Thoracic aorta (tissue), 2 donors: ENCODE measurements around the gene ENOX1. TPM values are rescaled to one million over a fixed set of nuclear protein-coding genes. Genes with fewer than 3 reads are reported as not detected.

Experiments
- ATAC-seq: fragments of 150-250 bp; one replicate; pipeline ENCODE4 v1.8.0; 2017; ENCODE audit warnings: low read depth; ENCODE audit not compliant: insufficient number of reproducible peaks, low FRiP score
- DNase-seq: peaks from one replicate; pipeline ENCODE4 v3.0.0-alpha.2; 2020; ENCODE audit warnings: low spot score
- H3K27ac ChIP-seq, 2 donors: fragments of 200-600 bp; sonication (generic); 1 replicate in 1 of 2; 2 replicates in 1 of 2; pipeline ENCODE4 v1.5.1; 2016; ENCODE audit warnings: mild to moderate bottlenecking in 2 of 2, moderate library complexity in 2 of 2
- H3K27me3 ChIP-seq: fragments of 200-600 bp; sonication (generic); replicated peaks from 2 replicates; pipeline ENCODE4 v1.6.0; 2016; ENCODE audit warnings: mild to moderate bottlenecking; ENCODE audit not compliant: insufficient read depth
- H3K36me3 ChIP-seq: fragments of 200-600 bp; sonication (generic); one replicate; pipeline ENCODE4 v1.5.1; 2016
- H3K4me1 ChIP-seq, 2 donors: fragments of 200-600 bp; sonication (generic); 1 replicate in 1 of 2; 2 replicates in 1 of 2; pipeline versions ENCODE4 v1.5.1 to v1.6.0; 2016; ENCODE audit warnings: low read depth in 2 of 2, mild to moderate bottlenecking in 1 of 2; ENCODE audit not compliant: control insufficient read depth in 1 of 2
- H3K4me3 ChIP-seq: fragments of 200-600 bp; sonication (generic); 2 replicates; pipeline ENCODE4 v1.5.1; 2016; ENCODE audit warnings: mild to moderate bottlenecking
- H3K9me3 ChIP-seq: fragments of 200-600 bp; sonication (generic); 2 replicates; pipeline ENCODE4 v1.5.1; 2016
- CTCF ChIP-seq: fragments of 200-600 bp; sonication (generic); IDR thresholded peaks from one replicate; pipeline ENCODE4 v1.5.1; 2019; ENCODE audit warnings: antibody characterized with exemption
- total RNA-seq, 2 donors: library from RNA; depleted of rRNA; stranded (reverse); fragments of >200 nt; gene quantifications; one replicate each; pipeline versions ENCODE4 v1.1.0 to v1.2.3, GENCODE V29; 2016

The ENOX1 gene
- total RNA-seq, 2 donors from 2014 or later, result 0.41 to 2.3 TPM

DNA sequence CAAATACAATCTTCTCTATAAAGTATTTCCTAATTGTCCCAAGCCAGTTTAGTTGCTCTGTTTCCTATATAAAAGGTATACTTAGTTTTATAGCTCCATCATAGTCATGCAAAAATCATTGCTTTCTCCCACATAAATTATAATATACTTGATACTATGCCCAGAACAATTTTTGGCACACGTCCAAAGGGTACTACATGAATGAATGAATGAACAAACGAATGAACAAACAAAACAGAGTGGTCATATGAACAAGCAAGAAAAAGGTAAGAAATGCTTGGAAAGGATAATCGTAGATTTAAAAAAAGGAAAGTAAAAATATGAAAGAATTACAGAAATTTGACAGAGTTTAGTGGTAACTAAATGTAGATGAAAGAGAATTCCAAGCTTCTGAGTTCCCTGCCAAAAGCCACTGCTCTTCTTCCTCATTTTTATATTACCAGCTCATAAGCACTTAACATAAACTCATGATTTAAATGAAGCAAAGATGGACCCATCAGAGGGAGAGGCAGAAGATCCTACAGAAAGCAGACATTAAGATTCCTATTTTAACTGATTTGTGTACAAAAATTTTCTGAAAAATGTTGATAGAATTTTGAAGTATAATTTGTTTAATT is 123.2 kb downstream of the ENOX1 start:
- TF ChIP-seq CTCF, result no peak
- H3K36me3 ChIP-seq, result no peaks in the 10 kb centered on the region
- DNase-seq, result no peak
- H3K27ac ChIP-seq, result no peak overlapping the region
- no peaks in the 10 kb centered on the region for H3K27me3 ChIP-seq
- ATAC-seq, result no peak
- no peak overlapping the region for H3K4me3 ChIP-seq
- peaks cover 0 to 17% of the 10 kb centered on the region in 2 donors for H3K4me1 ChIP-seq
- no peaks in the 10 kb centered on the region for H3K9me3 ChIP-seq

GRCh38 chr13:43662976-43663375 is 123.8 kb downstream of the ENOX1 start:
- no peak overlapping the region for H3K27ac ChIP-seq
- peaks cover 0 to 17% of the 10 kb centered on the region in 2 donors for H3K4me1 ChIP-seq
- no peaks in the 10 kb centered on the region for H3K27me3 ChIP-seq
- TF ChIP-seq CTCF, result no peak
- DNase-seq, result no peak
- H3K9me3 ChIP-seq, result no peaks in the 10 kb centered on the region
- H3K4me3 ChIP-seq, result no peak overlapping the region
- no peaks in the 10 kb centered on the region for H3K36me3 ChIP-seq
- ATAC-seq, result no peak

DNA sequence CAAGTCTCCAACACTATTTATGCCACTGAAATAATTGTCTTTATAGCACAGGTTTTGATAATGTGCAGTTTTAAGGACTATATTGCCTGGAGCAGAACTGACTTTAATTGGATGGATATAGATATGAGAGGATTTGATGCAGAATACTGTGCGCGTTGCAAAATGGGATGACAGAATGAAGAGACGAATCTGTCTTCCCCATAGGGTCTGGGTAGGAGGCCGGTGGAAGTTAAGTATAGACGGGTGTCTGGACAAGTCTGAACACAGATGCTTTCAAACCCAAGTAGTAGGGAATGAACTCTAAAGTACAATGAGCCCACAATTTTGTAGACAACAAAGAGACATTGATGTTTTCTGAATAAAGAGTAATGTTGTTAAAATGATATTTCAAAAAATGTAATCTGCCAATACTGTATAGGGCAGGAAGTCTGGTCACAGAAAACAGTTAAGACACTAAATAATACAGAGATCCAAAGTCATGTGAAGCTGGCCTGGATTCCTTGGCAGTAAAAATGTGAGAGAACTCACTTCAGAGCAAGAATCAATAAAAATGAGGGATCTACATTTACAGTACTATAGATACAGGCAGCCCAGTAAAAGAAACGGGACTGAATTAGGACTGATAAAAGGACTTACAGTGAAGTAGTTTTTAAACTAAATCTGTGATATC is 125.5 kb downstream of the ENOX1 start:
- no peak for TF ChIP-seq CTCF
- Histone ChIP-seq H3K4me1 (peaks cover 0 to 17% of the 10 kb centered on the region in 2 donors), H3K9me3 (no peaks in the 10 kb centered on the region), H3K36me3 (no peaks in the 10 kb centered on the region), H3K27me3 (no peaks in the 10 kb centered on the region), H3K27ac (no peak overlapping the region), H3K4me3 (no peak overlapping the region)
- ATAC-seq, result no peak
- no peak for DNase-seq

GRCh38 chr13:43657485-43657884 is 129.3 kb downstream of the ENOX1 start:
- Histone ChIP-seq H3K9me3 (no peaks in the 10 kb centered on the region), H3K4me1 (no peaks in the 10 kb centered on the region), H3K36me3 (no peaks in the 10 kb centered on the region), H3K4me3 (no peak overlapping the region), H3K27me3 (no peaks in the 10 kb centered on the region), H3K27ac (no peak overlapping the region)
- ATAC-seq (no peak), DNase-seq (no peak)
- TF ChIP-seq CTCF, result no peak

GRCh38 chr13:43653980-43654379 is 132.8 kb downstream of the ENOX1 start:
- Histone ChIP-seq H3K4me1 (no peaks in the 10 kb centered on the region), H3K27me3 (no peaks in the 10 kb centered on the region), H3K36me3 (no peaks in the 10 kb centered on the region), H3K27ac (no peak overlapping the region), H3K9me3 (no peaks in the 10 kb centered on the region), H3K4me3 (no peak overlapping the region)
- DNase-seq (no peak), ATAC-seq (no peak)
- TF ChIP-seq CTCF, result no peak
